Esophagus squamous epithelium (tissue), 5 donors: ENCODE measurements around the gene CXXC1. TPM values are rescaled to one million over a fixed set of nuclear protein-coding genes. Genes with fewer than 3 reads are reported as not detected.

Experiments used
- DNase-seq: peaks from one replicate; lab custom pipeline; 2025; lab: John Stamatoyannopoulos, UW
- H3K27ac ChIP-seq, 4 donors: fragments of 200-600 bp; sonication (generic); one replicate each; pipeline ENCODE4 v1.5.1; 2016 to 2019; ENCODE audit warnings: mild to moderate bottlenecking in 1 of 4
- H3K27me3 ChIP-seq, 4 donors: fragments of 200-600 bp; sonication (generic); 1 replicate in 3 of 4; 2 replicates in 1 of 4; pipeline versions ENCODE4 v1.5.1 to v1.6.0; 2017 to 2021; ENCODE audit warnings: antibody characterized with exemption in 1 of 4
- H3K36me3 ChIP-seq, 3 donors: fragments of 200-600 bp; sonication (generic); one replicate each; pipeline ENCODE4 v1.5.1; 2016 to 2019
- H3K4me1 ChIP-seq, 3 donors: fragments of 200-600 bp; sonication (generic); one replicate each; pipeline ENCODE4 v1.5.1; 2017 to 2019
- H3K4me3 ChIP-seq, 4 donors: fragments of 200-600 bp; sonication (generic); 1 replicate in 3 of 4; 2 replicates in 1 of 4; pipeline ENCODE4 v1.5.1; 2016 to 2019; ENCODE audit warnings: mild to moderate bottlenecking in 2 of 4, moderate library complexity in 1 of 4
- H3K9me3 ChIP-seq, 3 donors: fragments of 200-600 bp; sonication (generic); one replicate each; pipeline ENCODE4 v1.5.1; 2016 to 2019
- POLR2A ChIP-seq, 4 donors: fragments of 450-650 bp; IDR thresholded peaks; one replicate each; pipeline ENCODE4 v1.6.1; 2017; ENCODE audit warnings: antibody characterized with exemption in 4 of 4, mild to moderate bottlenecking in 4 of 4, moderate library complexity in 3 of 4
- WGBS, 2 donors: methylation state at CpG; one replicate each; pipeline ENCODE4 v1.1.5; 2018; 5-methylcytosine and 5-hydroxymethylcytosine counted together
- intact Hi-C: fragments of 100-400 bp; cut with DNase I; formaldehyde crosslinking; loops from one replicate; pipeline ENCODE4 v1.15.0; 2022
- total RNA-seq, 4 donors: library from RNA; depleted of rRNA; stranded (reverse); fragments of >200 nt; gene quantifications; one replicate each; pipeline ENCODE4 v1.1.0, GENCODE V29; 2016
- TF ChIP-seq, protein P1 (sequence below), 6 experiments: fragments of 450-650 bp in 4 of 6; fragments of 200-600 bp in 2 of 6; sonication (generic) in 2 of 6; IDR thresholded peaks; one replicate each; pipeline ENCODE4 v1.5.1; 2016 to 2019; ENCODE audit warnings: antibody characterized with exemption in 6 of 6, mild to moderate bottlenecking in 4 of 6, moderate library complexity in 4 of 6
- donor health status: DM: yes; HTN: yes; CAD: no.

The CXXC1 gene
- total RNA-seq, 4 donors from 2014 or later = 42.0 to 58.9 (median 53.9) TPM

DNA sequence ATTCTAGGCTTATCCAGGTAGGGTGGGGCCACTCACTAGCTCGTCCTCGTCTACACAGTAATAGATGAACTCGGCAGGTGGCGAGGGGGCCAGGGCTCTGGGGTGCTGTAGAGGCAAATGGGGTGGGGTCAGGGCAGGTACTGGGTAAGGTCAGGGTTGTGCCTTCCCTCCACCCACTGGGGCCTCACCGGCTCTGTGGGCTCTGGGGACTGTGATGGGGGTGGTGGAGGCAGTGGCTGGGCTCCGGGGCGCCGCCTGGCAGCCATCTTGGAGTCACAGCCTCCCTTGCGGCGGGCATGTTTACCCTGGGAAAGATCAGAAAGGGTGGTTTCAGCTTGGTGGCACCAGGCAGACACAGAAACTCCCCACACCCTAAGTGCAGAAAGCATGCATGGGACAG lies 12.6 kb downstream of the CXXC1 start:
- TF ChIP-seq, protein P1, sequence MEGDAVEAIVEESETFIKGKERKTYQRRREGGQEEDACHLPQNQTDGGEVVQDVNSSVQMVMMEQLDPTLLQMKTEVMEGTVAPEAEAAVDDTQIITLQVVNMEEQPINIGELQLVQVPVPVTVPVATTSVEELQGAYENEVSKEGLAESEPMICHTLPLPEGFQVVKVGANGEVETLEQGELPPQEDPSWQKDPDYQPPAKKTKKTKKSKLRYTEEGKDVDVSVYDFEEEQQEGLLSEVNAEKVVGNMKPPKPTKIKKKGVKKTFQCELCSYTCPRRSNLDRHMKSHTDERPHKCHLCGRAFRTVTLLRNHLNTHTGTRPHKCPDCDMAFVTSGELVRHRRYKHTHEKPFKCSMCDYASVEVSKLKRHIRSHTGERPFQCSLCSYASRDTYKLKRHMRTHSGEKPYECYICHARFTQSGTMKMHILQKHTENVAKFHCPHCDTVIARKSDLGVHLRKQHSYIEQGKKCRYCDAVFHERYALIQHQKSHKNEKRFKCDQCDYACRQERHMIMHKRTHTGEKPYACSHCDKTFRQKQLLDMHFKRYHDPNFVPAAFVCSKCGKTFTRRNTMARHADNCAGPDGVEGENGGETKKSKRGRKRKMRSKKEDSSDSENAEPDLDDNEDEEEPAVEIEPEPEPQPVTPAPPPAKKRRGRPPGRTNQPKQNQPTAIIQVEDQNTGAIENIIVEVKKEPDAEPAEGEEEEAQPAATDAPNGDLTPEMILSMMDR (IDR thresholded peaks at IDR 0.05) = no peak
- no peak for TF ChIP-seq POLR2A (IDR thresholded peaks at IDR 0.05)
- DNase-seq = no peak
- Histone ChIP-seq H3K27ac (no peak overlapping the region), H3K4me3 (no peak overlapping the region), H3K9me3 (no peaks in the 10 kb centered on the region), H3K36me3 (peaks cover 51 to 97% (median 57%) of the 10 kb centered on the region in 3 donors), H3K27me3 (no peaks in the 10 kb centered on the region), H3K4me1 (peaks cover 4 to 26% (median 11%) of the 10 kb centered on the region in 3 donors)
- intact Hi-C loops = no loop called here
- WGBS, 2 donors = 84% methylated on average over 7 of the region's 10 CpGs; no CpG with 5 or more reads in 1 of the 2 donors

DNA sequence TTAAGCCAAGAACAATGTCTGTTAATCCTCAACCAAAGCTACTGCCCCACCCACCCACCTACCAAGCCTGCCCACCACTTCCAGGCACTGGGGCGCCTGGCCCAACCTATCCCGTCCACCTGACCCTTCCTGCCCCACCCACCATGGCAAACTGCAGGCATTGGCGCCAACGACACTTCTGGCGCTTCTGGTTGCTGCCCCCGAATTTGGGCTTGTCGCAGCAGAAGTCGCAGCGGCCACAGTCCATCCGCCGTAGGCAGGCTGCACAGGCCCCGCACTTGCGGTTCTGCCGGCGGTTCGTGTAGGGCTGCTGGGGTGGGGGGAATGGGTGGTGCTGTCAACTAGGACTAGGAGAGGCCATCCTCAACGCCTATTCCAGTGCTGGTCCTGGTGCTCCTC lies 13.4 kb downstream of the CXXC1 start:
- intact Hi-C loops = no loop called here
- 100% methylated on average over 1 of the region's 17 CpGs for WGBS, 2 donors
- H3K4me1 ChIP-seq = peaks cover 0 to 17% (median 3%) of the 10 kb centered on the region in 3 donors

DNA sequence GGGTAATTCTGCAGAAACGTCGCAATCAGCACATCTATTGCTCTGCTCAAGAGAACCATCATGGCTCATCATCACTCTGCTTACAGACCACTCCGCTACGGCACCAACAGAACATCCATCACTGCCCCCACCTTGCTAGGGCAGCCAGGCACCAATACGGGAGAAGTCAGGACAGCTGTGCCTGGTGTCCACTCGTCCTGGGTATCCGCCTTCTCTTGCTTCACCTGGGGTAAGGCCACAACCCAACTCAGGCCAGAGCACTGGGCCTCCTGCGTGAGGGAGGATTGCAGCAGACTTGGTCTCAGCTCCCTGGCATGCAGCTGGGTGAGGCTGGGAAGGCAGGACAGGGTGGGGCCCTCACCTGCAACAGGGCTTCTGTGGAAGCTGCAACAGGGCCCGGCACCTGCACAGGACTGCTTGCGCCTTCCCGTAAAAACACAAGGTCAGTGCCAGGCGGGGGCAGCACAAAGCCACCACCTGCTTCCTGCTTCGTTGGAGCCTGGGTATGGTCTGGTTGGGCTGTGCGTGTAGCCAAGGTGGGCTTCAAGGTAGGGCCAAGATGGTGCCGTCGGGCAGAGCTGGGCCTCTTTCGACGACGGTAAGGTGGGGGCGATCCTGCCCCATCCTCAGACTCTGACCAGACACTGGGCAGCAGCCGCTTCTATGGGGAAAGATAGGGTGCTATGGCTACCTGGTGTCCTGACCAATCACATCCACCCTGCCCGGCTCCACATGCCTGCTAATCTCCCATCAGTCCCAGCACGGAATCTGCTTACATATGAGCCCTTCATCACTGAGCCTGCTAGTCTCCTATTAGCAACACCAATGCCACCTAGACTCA lies 14.1 kb downstream of the CXXC1 start:
- Histone ChIP-seq H3K36me3 (peaks cover 51 to 96% (median 62%) of the 10 kb centered on the region in 3 donors), H3K4me3 (no peak overlapping the region), H3K9me3 (no peaks in the 10 kb centered on the region), H3K27me3 (no peaks in the 10 kb centered on the region), H3K27ac (no peak overlapping the region), H3K4me1 (peaks cover 0 to 14% (median 3%) of the 10 kb centered on the region in 3 donors)
- 83 to 92% methylated on average over 5 to 10 of the region's 23 CpGs for WGBS, 2 donors
- TF ChIP-seq POLR2A (IDR thresholded peaks at IDR 0.05) = no peak
- TF ChIP-seq, protein P1 (IDR thresholded peaks at IDR 0.05) = no peak
- DNase-seq = no peak
- intact Hi-C loops = no loop called here

More for the DNA sequence above, 13.4 kb downstream of the CXXC1 start:
- Histone ChIP-seq H3K4me3 (no peak overlapping the region), H3K9me3 (no peaks in the 10 kb centered on the region), H3K36me3 (peaks cover 51 to 98% (median 60%) of the 10 kb centered on the region in 3 donors), H3K27ac (no peak overlapping the region), H3K27me3 (no peaks in the 10 kb centered on the region)
- TF ChIP-seq, protein P1 (IDR thresholded peaks at IDR 0.05) = no peak
- TF ChIP-seq POLR2A (IDR thresholded peaks at IDR 0.05) = no peak
- no peak for DNase-seq

DNA sequence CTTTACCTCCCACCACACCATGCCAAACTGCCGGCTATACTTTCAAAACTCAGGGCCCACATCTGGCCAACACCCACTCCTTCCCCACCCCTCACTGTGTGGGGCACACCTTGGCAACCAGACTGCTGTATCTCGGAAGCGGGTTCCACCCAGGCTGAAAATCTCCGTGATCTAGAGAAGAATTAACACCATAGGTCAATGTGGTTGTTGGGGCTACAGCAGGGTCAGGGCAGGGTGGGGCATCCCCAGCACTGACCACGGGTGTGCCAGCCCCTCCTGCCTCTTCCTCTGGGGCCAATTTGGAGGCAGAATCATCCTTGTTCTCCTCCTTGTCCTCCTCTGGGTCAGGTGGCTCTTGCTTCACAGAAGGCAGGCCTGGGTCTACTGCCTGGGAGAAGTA lies 14.9 kb downstream of the CXXC1 start:
- TF ChIP-seq POLR2A (IDR thresholded peaks at IDR 0.05) = no peak
- TF ChIP-seq, protein P1 (IDR thresholded peaks at IDR 0.05) = no peak
- 92 to 100% methylated on average over 1 to 5 of the region's 5 CpGs for WGBS, 2 donors
- H3K4me3 ChIP-seq = no peak overlapping the region
- H3K36me3 ChIP-seq = peaks cover 51 to 89% (median 62%) of the 10 kb centered on the region in 3 donors
- peaks cover 0 to 14% (median 0%) of the 10 kb centered on the region in 3 donors for H3K4me1 ChIP-seq
- no peaks in the 10 kb centered on the region for H3K9me3 ChIP-seq
- DNase-seq = no peak
- H3K27ac ChIP-seq = no peak overlapping the region
- intact Hi-C loops = no loop called here
- no peaks in the 10 kb centered on the region for H3K27me3 ChIP-seq
